Mesendoderm (in vitro differentiated cells): Measurements from ENCODE around the gene NUBPL.

ENCODE experiments used
- DNase-seq: peaks from one replicate; pipeline ENCODE4 v3.0.0; 2013
- H2AK5ac ChIP-seq: 2 replicates; pipeline ENCODE4 v1.6.1; 2013; ENCODE audit warnings: low read length, inconsistent platforms
- H2BK120ac ChIP-seq: 2 replicates; pipeline ENCODE4 v1.6.1; 2013; ENCODE audit warnings: low read depth, mild to moderate bottlenecking, low read length, moderate library complexity, mixed read lengths
- H2BK15ac ChIP-seq: replicated peaks from 2 replicates; pipeline ENCODE4 v1.6.1; 2013; ENCODE audit warnings: low read depth, mild to moderate bottlenecking, moderate library complexity
- H2BK5ac ChIP-seq: 2 replicates; pipeline ENCODE4 v1.6.1; 2013; ENCODE audit warnings: low read length, inconsistent platforms
- H3K18ac ChIP-seq: 2 replicates; pipeline ENCODE4 v1.6.1; 2013; ENCODE audit warnings: mild to moderate bottlenecking, low read length, mixed read lengths
- H3K23ac ChIP-seq: one replicate; pipeline ENCODE4 v1.6.1; 2013; ENCODE audit warnings: low read length
- H3K27ac ChIP-seq: 2 replicates; pipeline ENCODE4 v1.5.1; 2013; ENCODE audit warnings: low read depth, mild to moderate bottlenecking, inconsistent platforms, low read length, moderate library complexity
- H3K27me3 ChIP-seq: 2 replicates; pipeline ENCODE4 v1.6.1; 2013; ENCODE audit warnings: low read length, control low read depth, mild to moderate bottlenecking, inconsistent platforms; ENCODE audit not compliant: insufficient read depth, poor library complexity
- H3K36me3 ChIP-seq: 2 replicates; pipeline ENCODE4 v1.6.1; 2013; ENCODE audit warnings: low read length, inconsistent platforms; ENCODE audit not compliant: control insufficient read depth, insufficient read depth
- H3K4ac ChIP-seq: one replicate; pipeline ENCODE4 v1.6.1; 2013; ENCODE audit warnings: low read depth, mild to moderate bottlenecking, low read length, moderate library complexity
- H3K4me1 ChIP-seq: 2 replicates; pipeline ENCODE4 v1.6.1; 2013; ENCODE audit warnings: low read depth, low read length, inconsistent platforms; ENCODE audit not compliant: control insufficient read depth
- H3K4me2 ChIP-seq: 2 replicates; pipeline ENCODE4 v1.6.1; 2013; ENCODE audit warnings: low read length
- H3K4me3 ChIP-seq: 2 replicates; pipeline ENCODE4 v1.5.1; 2013; ENCODE audit warnings: mild to moderate bottlenecking, low read length
- H3K56ac ChIP-seq: one replicate; pipeline ENCODE4 v1.6.1; 2013; ENCODE audit warnings: low read length
- H3K79me1 ChIP-seq: 2 replicates; pipeline ENCODE4 v1.6.1; 2013; ENCODE audit warnings: low read length, inconsistent platforms
- H3K79me2 ChIP-seq: 2 replicates; pipeline ENCODE4 v1.6.1; 2013; ENCODE audit warnings: mild to moderate bottlenecking, low read length; ENCODE audit not compliant: control insufficient read depth, insufficient read depth
- H3K9ac ChIP-seq: 2 replicates; pipeline ENCODE4 v1.6.1; 2013; ENCODE audit warnings: low read length, inconsistent platforms
- H4K5ac ChIP-seq: one replicate; pipeline ENCODE4 v1.6.1; 2013; ENCODE audit warnings: low read length
- H4K8ac ChIP-seq: one replicate; pipeline ENCODE4 v1.6.1; 2013; ENCODE audit warnings: low read depth, mild to moderate bottlenecking, control low read depth, low read length, moderate library complexity
- WGBS: extraction: QIAGEN DNeasy Blood & Tissue Kit; methylation state at CpG from one replicate; pipeline ENCODE4 v1.1.7; 2013; ENCODE audit warnings: low lambda C conversion rate, missing lambda C conversion rate; ENCODE audit not compliant: insufficient coverage; ENCODE audit errors: extremely low coverage; 5-methylcytosine and 5-hydroxymethylcytosine counted together

The NUBPL gene

GRCh38 chr14:31761325-31761724, 200.1 kb downstream of the NUBPL start:
- H3K56ac ChIP-seq = no peak overlapping the region

DNA sequence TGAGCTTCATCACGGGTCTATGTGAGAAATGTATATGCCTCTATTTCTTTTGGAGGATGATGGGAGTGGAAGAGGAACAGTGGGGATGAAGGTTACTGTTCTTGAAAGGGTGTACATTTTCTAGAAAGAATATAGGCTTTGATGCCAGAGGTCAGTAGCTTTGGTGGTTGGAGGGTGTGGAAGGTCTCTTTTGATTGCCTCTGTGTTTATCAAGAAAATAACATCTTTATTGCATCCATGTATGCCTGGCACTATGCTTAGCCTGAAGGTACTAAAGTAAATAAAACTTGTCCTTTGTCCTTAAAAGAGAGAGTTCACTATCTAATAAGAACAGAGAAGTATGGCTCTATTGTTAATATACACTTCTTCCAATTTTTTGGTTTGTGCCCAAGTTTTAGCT, 201.8 kb downstream of the NUBPL start:
- Histone ChIP-seq H3K56ac (no peak overlapping the region), H4K5ac (no peak overlapping the region), H3K23ac (no peak overlapping the region), H3K4me1 (no peaks in the 10 kb centered on the region), H3K9ac (no peak overlapping the region), H2BK120ac (no peak overlapping the region), H3K18ac (no peak overlapping the region), H3K4me3 (no peak overlapping the region), H2AK5ac (no peak overlapping the region), H3K27ac (no peak overlapping the region), H4K8ac (no peak overlapping the region), H2BK15ac (no peak overlapping the region), H3K79me1 (no peaks in the 10 kb centered on the region), H3K36me3 (no peaks in the 10 kb centered on the region), H3K4me2 (no peak overlapping the region), H3K4ac (no peak overlapping the region), H3K27me3 (no peaks in the 10 kb centered on the region), H3K79me2 (no peaks in the 10 kb centered on the region), H2BK5ac (no peak overlapping the region)
- DNase-seq = no peak
- no CpG with 5 or more reads among the region's 1 CpG for WGBS

More at GRCh38 chr14:31761325-31761724, 200.1 kb downstream of the NUBPL start:
- Histone ChIP-seq H3K4me1 (no peaks in the 10 kb centered on the region), H3K27me3 (no peaks in the 10 kb centered on the region), H4K8ac (no peak overlapping the region), H2AK5ac (no peak overlapping the region), H2BK5ac (no peak overlapping the region), H4K5ac (no peak overlapping the region), H3K4me3 (no peak overlapping the region), H3K4ac (no peak overlapping the region), H3K9ac (no peak overlapping the region), H3K27ac (no peak overlapping the region), H3K79me2 (no peaks in the 10 kb centered on the region), H3K36me3 (no peaks in the 10 kb centered on the region), H3K23ac (no peak overlapping the region), H2BK120ac (no peak overlapping the region), H3K18ac (no peak overlapping the region), H3K79me1 (no peaks in the 10 kb centered on the region), H2BK15ac (no peak overlapping the region), H3K4me2 (no peak overlapping the region)
- no CpG with 5 or more reads among the region's 4 CpGs for WGBS
- no peak for DNase-seq

DNA sequence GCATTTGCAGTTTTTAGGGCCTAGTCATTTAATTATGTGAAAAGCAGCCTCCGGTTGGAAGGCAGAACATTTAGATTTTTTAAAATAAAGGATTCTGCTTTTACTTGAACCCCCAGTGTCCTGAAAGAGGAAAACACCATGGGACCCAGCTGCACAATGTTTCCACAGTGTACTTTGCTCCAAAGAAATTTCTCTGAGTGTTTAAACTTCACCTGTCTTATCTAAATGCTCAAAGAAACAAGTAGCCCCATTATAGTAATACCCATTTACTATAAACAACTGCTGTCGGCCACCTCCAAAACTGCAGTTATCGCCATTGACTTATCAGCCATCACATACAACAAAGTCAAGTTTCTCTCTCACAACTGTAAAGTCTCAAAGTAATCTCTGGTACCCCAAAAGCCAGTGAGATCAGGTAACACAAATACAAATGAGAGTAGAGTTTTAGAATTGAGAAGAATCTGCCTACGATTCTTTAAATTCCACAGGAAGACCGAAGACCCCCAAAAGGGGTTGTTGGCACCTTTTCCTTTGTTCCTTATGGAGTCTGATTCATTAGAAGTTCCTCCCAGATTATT, 205.2 kb downstream of the NUBPL start:
- Histone ChIP-seq H3K27ac (no peak overlapping the region), H2BK120ac (no peak overlapping the region), H3K79me1 (no peaks in the 10 kb centered on the region), H4K5ac (no peak overlapping the region), H3K56ac (no peak overlapping the region), H3K4me1 (no peaks in the 10 kb centered on the region), H3K36me3 (no peaks in the 10 kb centered on the region), H2BK5ac (no peak overlapping the region), H3K9ac (no peak overlapping the region), H3K4me3 (no peak overlapping the region), H3K18ac (no peak overlapping the region), H2BK15ac (no peak overlapping the region), H3K27me3 (no peaks in the 10 kb centered on the region), H3K23ac (no peak overlapping the region), H2AK5ac (no peak overlapping the region), H3K4me2 (no peak overlapping the region), H3K79me2 (no peaks in the 10 kb centered on the region), H3K4ac (no peak overlapping the region), H4K8ac (no peak overlapping the region)
- DNase-seq = no peak
- no CpG with 5 or more reads among the region's 5 CpGs for WGBS

- no peak overlapping the region for H3K4ac ChIP-seq
- DNase-seq = no peak
- no peaks in the 10 kb centered on the region for H3K79me1 ChIP-seq
- H4K5ac ChIP-seq = no peak overlapping the region
- no peak overlapping the region for H2BK120ac ChIP-seq
- no peak overlapping the region for H3K9ac ChIP-seq
- H2BK5ac ChIP-seq = no peak overlapping the region
- H3K27me3 ChIP-seq = no peaks in the 10 kb centered on the region
- no peak overlapping the region for H3K23ac ChIP-seq
- no peak overlapping the region for H3K27ac ChIP-seq
- no peak overlapping the region for H4K8ac ChIP-seq
- no peaks in the 10 kb centered on the region for H3K36me3 ChIP-seq
- no peak overlapping the region for H2BK15ac ChIP-seq
- no peaks in the 10 kb centered on the region for H3K4me1 ChIP-seq
- no peak overlapping the region for H3K4me2 ChIP-seq
- no peak overlapping the region for H3K56ac ChIP-seq
- no peak overlapping the region for H3K4me3 ChIP-seq
- no peak overlapping the region for H3K18ac ChIP-seq
- H2AK5ac ChIP-seq = no peak overlapping the region
- no peaks in the 10 kb centered on the region for H3K79me2 ChIP-seq
These were observed 207.2 kb downstream of the NUBPL start for GRCh38 chr14:31768355-31768754.

GRCh38 chr14:31770271-31770670, 209.1 kb downstream of the NUBPL start:
- DNase-seq = no peak
- no peak overlapping the region for H3K4ac ChIP-seq
- no CpG with 5 or more reads among the region's 4 CpGs for WGBS

GRCh38 chr14:31774567-31774966, 213.4 kb downstream of the NUBPL start:
- H3K27me3 ChIP-seq = no peaks in the 10 kb centered on the region
- no peak overlapping the region for H2BK120ac ChIP-seq
- no peaks in the 10 kb centered on the region for H3K79me2 ChIP-seq
- H2BK5ac ChIP-seq = no peak overlapping the region
- H2AK5ac ChIP-seq = no peak overlapping the region
- H2BK15ac ChIP-seq = no peak overlapping the region
- H3K18ac ChIP-seq = no peak overlapping the region
- no peak overlapping the region for H3K27ac ChIP-seq
- H3K23ac ChIP-seq = no peak overlapping the region
- H3K4me2 ChIP-seq = no peak overlapping the region
- no peak overlapping the region for H3K56ac ChIP-seq
- no peak overlapping the region for H3K9ac ChIP-seq
- H4K8ac ChIP-seq = no peak overlapping the region
- H3K4ac ChIP-seq = no peak overlapping the region
- no CpG with 5 or more reads among the region's 2 CpGs for WGBS
- no peak overlapping the region for H3K4me3 ChIP-seq
- no peak overlapping the region for H4K5ac ChIP-seq
- no peaks in the 10 kb centered on the region for H3K36me3 ChIP-seq
- H3K4me1 ChIP-seq = no peaks in the 10 kb centered on the region
- no peak for DNase-seq
- H3K79me1 ChIP-seq = no peaks in the 10 kb centered on the region

More at GRCh38 chr14:31770271-31770670, 209.1 kb downstream of the NUBPL start:
- no peak overlapping the region for H2BK120ac ChIP-seq
- no peaks in the 10 kb centered on the region for H3K79me2 ChIP-seq
- no peak overlapping the region for H2BK5ac ChIP-seq
- no peak overlapping the region for H3K18ac ChIP-seq
- H3K4me2 ChIP-seq = no peak overlapping the region
- no peak overlapping the region for H3K56ac ChIP-seq
- H3K36me3 ChIP-seq = no peaks in the 10 kb centered on the region
- no peak overlapping the region for H3K9ac ChIP-seq
- H2BK15ac ChIP-seq = no peak overlapping the region
- H3K27me3 ChIP-seq = no peaks in the 10 kb centered on the region
- no peak overlapping the region for H3K23ac ChIP-seq
- no peak overlapping the region for H2AK5ac ChIP-seq
- H3K4me1 ChIP-seq = no peaks in the 10 kb centered on the region
- H4K8ac ChIP-seq = no peak overlapping the region
- H4K5ac ChIP-seq = no peak overlapping the region
- no peak overlapping the region for H3K27ac ChIP-seq
- no peak overlapping the region for H3K4me3 ChIP-seq
- no peaks in the 10 kb centered on the region for H3K79me1 ChIP-seq
